Mucosa of rectum (tissue), 2 donors: ENCODE data around the gene LENG9.
A peak's percentile ranks its signal among the peaks of the same experiment; 100 is the strongest.
"Not testable (repeated sequence)": the region's sequence is repeated elsewhere in the genome, so short reads cannot be mapped to it uniquely, and the experiment has no call there.

Source experiments
- H3K27ac ChIP-seq, 2 donors: one replicate each; pipeline ENCODE4 v1.7.0; 2013; ENCODE audit warnings: inconsistent platforms in 2 of 2, low read depth in 2 of 2, low read length in 2 of 2
- H3K27me3 ChIP-seq, 2 donors: one replicate each; pipeline ENCODE4 v1.7.0; 2013; ENCODE audit warnings: low read length in 2 of 2; ENCODE audit not compliant: control insufficient read depth in 2 of 2, insufficient read depth in 2 of 2
- H3K36me3 ChIP-seq, 2 donors: one replicate each; pipeline ENCODE4 v1.7.0; 2013; ENCODE audit warnings: low read length in 2 of 2; ENCODE audit not compliant: control insufficient read depth in 2 of 2, insufficient read depth in 2 of 2
- H3K4me1 ChIP-seq, 2 donors: one replicate each; pipeline ENCODE4 v1.7.0; 2013; ENCODE audit warnings: low read length in 2 of 2, mild to moderate bottlenecking in 1 of 2; ENCODE audit not compliant: control insufficient read depth in 2 of 2, insufficient read depth in 2 of 2
- H3K4me3 ChIP-seq, 2 donors: one replicate each; pipeline ENCODE4 v1.7.0; 2013; ENCODE audit warnings: low read length in 2 of 2
- H3K9ac ChIP-seq, 2 donors: one replicate each; pipeline ENCODE4 v1.7.0; 2013; ENCODE audit warnings: low read length in 2 of 2, low read depth in 1 of 2, mild to moderate bottlenecking in 1 of 2
- H3K9me3 ChIP-seq, 2 donors: one replicate each; pipeline ENCODE4 v1.7.0; 2013; ENCODE audit warnings: low read length in 2 of 2; ENCODE audit not compliant: control insufficient read depth in 2 of 2
- donor health status: healthy.
- donor health status: Normal muscosa, but diverticular disease.

The LENG9 gene

GRCh38 chr19:54451997-54452396, 11.6 kb downstream of the LENG9 start:
- Histone ChIP-seq H3K4me3 (no peak overlapping the region), H3K36me3 (peaks cover 53 to 62% of the 10 kb centered on the region in 2 donors), H3K9ac (no peak overlapping the region), H3K27me3 (no peaks in the 10 kb centered on the region), H3K27ac (no peak overlapping the region), H3K9me3 (no peaks in the 10 kb centered on the region), H3K4me1 (peaks cover 24 to 26% of the 10 kb centered on the region in 2 donors)

- Histone ChIP-seq H3K9me3 (no peaks in the 10 kb centered on the region), H3K27ac (no peak overlapping the region), H3K9ac (no peak overlapping the region), H3K27me3 (no peaks in the 10 kb centered on the region), H3K4me3 (no peak overlapping the region), H3K36me3 (peaks cover 47 to 56% of the 10 kb centered on the region in 2 donors), H3K4me1 (peaks cover 24 to 26% of the 10 kb centered on the region in 2 donors)
Observed at GRCh38 chr19:54451331-54451871, 12.2 kb downstream of the LENG9 start.

GRCh38 chr19:54449701-54450069, 13.9 kb downstream of the LENG9 start:
- H3K36me3 ChIP-seq, result peaks cover 30 to 39% of the 10 kb centered on the region in 2 donors
- no peaks in the 10 kb centered on the region for H3K27me3 ChIP-seq
- peak overlapping the region; percentile 97 to 99 for H3K27ac ChIP-seq
- H3K4me3 ChIP-seq, result peak overlapping the region; percentile 91 to 96
- no peaks in the 10 kb centered on the region for H3K9me3 ChIP-seq
- H3K4me1 ChIP-seq, result peaks cover 29 to 30% of the 10 kb centered on the region in 2 donors
- H3K9ac ChIP-seq, result peak overlapping the region; percentile 86 to 97

- Histone ChIP-seq H3K27ac (peak within 1 kb of the TSS; percentile 97 to 99), H3K4me3 (peak within 1 kb of the TSS; percentile 91 to 96), H3K36me3 (peaks cover 23 to 32% of the 10 kb centered on the region in 2 donors), H3K4me1 (peaks cover 29 to 30% of the 10 kb centered on the region in 2 donors), H3K9me3 (no peaks in the 10 kb centered on the region), H3K9ac (peak within 1 kb of the TSS; percentile 86 to 97), H3K27me3 (no peaks in the 10 kb centered on the region)
Observed at GRCh38 chr19:54448774-54449700, 14.5 kb downstream of the LENG9 start, which contains the start of gene LENG8. Gene LENG8, plus strand, starts transcription at chr19:54449199. Its CDS starts 2,146 bp downstream, at chr19:54451345.

- Histone ChIP-seq H3K9me3 (no peaks in the 10 kb centered on the region), H3K27ac (peak overlapping the region; percentile 97 to 99), H3K4me3 (peak overlapping the region; percentile 91 to 96), H3K9ac (peak overlapping the region; percentile 86 to 97), H3K4me1 (peaks cover 29 to 30% of the 10 kb centered on the region in 2 donors), H3K27me3 (no peaks in the 10 kb centered on the region), H3K36me3 (peaks cover 15 to 24% of the 10 kb centered on the region in 2 donors)
Observed at GRCh38 chr19:54448040-54448773, 15.4 kb downstream of the LENG9 start.

GRCh38 chr19:54446349-54446748, 17.2 kb downstream of the LENG9 start:
- not testable (repeated sequence) for H3K36me3 ChIP-seq, H3K4me3 ChIP-seq, H3K9me3 ChIP-seq, H3K27ac ChIP-seq, H3K9ac ChIP-seq, H3K27me3 ChIP-seq
- H3K4me1 ChIP-seq, result peaks cover 24 to 30% of the 10 kb centered on the region in 2 donors

- Histone ChIP-seq H3K27ac (peak overlapping the region in 1 of 2 donors; percentile 32), H3K27me3 (no peaks in the 10 kb centered on the region), H3K9ac (no peak overlapping the region), H3K36me3 (peaks cover 0 to 5% of the 10 kb centered on the region in 2 donors), H3K4me3 (no peak overlapping the region), H3K9me3 (no peaks in the 10 kb centered on the region), H3K4me1 (peaks cover 8 to 14% of the 10 kb centered on the region in 2 donors)
Observed at GRCh38 chr19:54444737-54445136, 18.8 kb downstream of the LENG9 start.

- Histone ChIP-seq H3K27ac (no peak overlapping the region), H3K9me3 (no peaks in the 10 kb centered on the region), H3K27me3 (no peaks in the 10 kb centered on the region), H3K4me1 (peaks cover 5 to 6% of the 10 kb centered on the region in 2 donors), H3K9ac (no peak overlapping the region), H3K4me3 (no peak overlapping the region), H3K36me3 (peaks cover 0 to 8% of the 10 kb centered on the region in 2 donors)
Observed at GRCh38 chr19:54440641-54441040, 22.9 kb downstream of the LENG9 start.

GRCh38 chr19:54439174-54439851, 24.3 kb downstream of the LENG9 start:
- Histone ChIP-seq H3K9ac (no peak overlapping the region), H3K9me3 (no peaks in the 10 kb centered on the region), H3K4me3 (no peak overlapping the region), H3K4me1 (peaks cover 0 to 3% of the 10 kb centered on the region in 2 donors), H3K27ac (no peak overlapping the region), H3K36me3 (peaks cover 0 to 8% of the 10 kb centered on the region in 2 donors), H3K27me3 (peaks cover 0 to 3% of the 10 kb centered on the region in 2 donors)
